Hepatocyte (in vitro differentiated cells): Measurements from ENCODE around the gene CES3. TPM values are rescaled to one million over a fixed set of nuclear protein-coding genes. Genes with fewer than 3 reads are reported as not detected.
A peak's percentile ranks its signal among the peaks of the same experiment; 100 is the strongest.
"Not testable (repeated sequence)": the region's sequence is repeated elsewhere in the genome, so short reads cannot be mapped to it uniquely, and the experiment has no call there.

Source experiments
- DNase-seq: peaks from one replicate; pipeline ENCODE4 v3.0.0-alpha.2; 2016; ENCODE audit warnings: low spot score
- H2AFZ ChIP-seq: fragments of 200-600 bp; sonication (generic); 2 replicates; pipeline ENCODE4 v1.6.0; 2016; ENCODE audit warnings: antibody characterized with exemption, mild to moderate bottlenecking
- H3K27ac ChIP-seq: fragments of 200-600 bp; sonication (generic); 2 replicates; pipeline ENCODE4 v1.5.1; 2016; ENCODE audit warnings: mild to moderate bottlenecking
- H3K27me3 ChIP-seq: fragments of 200-600 bp; sonication (generic); 2 replicates; pipeline ENCODE4 v1.6.1; 2016
- H3K36me3 ChIP-seq: fragments of 200-600 bp; sonication (generic); replicated peaks from 2 replicates; pipeline ENCODE4 v1.5.1; 2016; ENCODE audit warnings: low read depth; ENCODE audit not compliant: insufficient read depth
- H3K4me1 ChIP-seq: fragments of 200-600 bp; sonication (generic); 2 replicates; pipeline ENCODE4 v1.5.1; 2016; ENCODE audit warnings: mild to moderate bottlenecking, moderate library complexity; ENCODE audit not compliant: insufficient read depth
- H3K4me2 ChIP-seq: fragments of 200-600 bp; sonication (generic); 2 replicates; pipeline ENCODE4 v1.6.0; 2016
- H3K4me3 ChIP-seq: fragments of 200-600 bp; sonication (generic); 2 replicates; pipeline ENCODE4 v1.5.1; 2016; ENCODE audit warnings: mild to moderate bottlenecking
- H3K79me2 ChIP-seq: fragments of 200-600 bp; sonication (generic); 2 replicates; pipeline ENCODE4 v1.6.0; 2017; ENCODE audit warnings: mild to moderate bottlenecking
- H3K9me2 ChIP-seq: fragments of 200-600 bp; sonication (generic); replicated peaks from 2 replicates; pipeline ENCODE4 v1.6.0; 2017; ENCODE audit warnings: mild to moderate bottlenecking; ENCODE audit not compliant: insufficient read depth
- H3K9me3 ChIP-seq: fragments of 200-600 bp; sonication (generic); 2 replicates; pipeline ENCODE4 v1.5.1; 2016; ENCODE audit warnings: low read depth, mild to moderate bottlenecking
- H4K20me1 ChIP-seq: fragments of 200-600 bp; sonication (generic); 2 replicates; pipeline ENCODE4 v1.6.0; 2016; ENCODE audit warnings: mild to moderate bottlenecking; ENCODE audit not compliant: insufficient read depth, poor library complexity, severe bottlenecking
- EZH2 ChIP-seq: fragments of 200-600 bp; sonication (generic); IDR thresholded peaks from 2 replicates; pipeline ENCODE4 v1.6.1; 2016; ENCODE audit warnings: antibody characterized with exemption, mild to moderate bottlenecking, borderline replicate concordance
- EZH2phosphoT487 ChIP-seq: fragments of 200-600 bp; sonication (generic); IDR thresholded peaks from one replicate; pipeline ENCODE4 v1.6.1; 2018; ENCODE audit warnings: antibody characterized with exemption, mild to moderate bottlenecking, low read depth, moderate library complexity; ENCODE audit not compliant: unreplicated experiment, severe bottlenecking
- WGBS: methylation state at CpG from one replicate; pipeline ENCODE4 v1.1.6; 2016; ENCODE audit warnings: low lambda C conversion rate; ENCODE audit errors: missing lambda C conversion rate; 5-methylcytosine and 5-hydroxymethylcytosine counted together
- polyA plus RNA-seq: library from polyadenylated mRNA; unstranded; fragments of >200 nt; fragmentation: Nextera tagmentation; extraction: Ambion mirVana; gene quantifications from 2 replicates; pipeline ENCODE4 v1.2.1, GENCODE V29; 2016
- total RNA-seq: library from RNA; depleted of rRNA; stranded (reverse); fragments of >200 nt; gene quantifications from 2 replicates; pipeline ENCODE4 v1.2.3, GENCODE V29; 2014
- TF ChIP-seq, protein P1 (sequence below): fragments of 200-600 bp; sonication (generic); IDR thresholded peaks from 2 replicates; pipeline ENCODE4 v1.5.1; 2016; ENCODE audit warnings: antibody characterized with exemption, mild to moderate bottlenecking; ENCODE audit not compliant: poor library complexity

Gene CES3
- total and polyA plus RNA-seq, 2 experiments from 2014 or later, result 1.7 to 3.8 TPM

DNA sequence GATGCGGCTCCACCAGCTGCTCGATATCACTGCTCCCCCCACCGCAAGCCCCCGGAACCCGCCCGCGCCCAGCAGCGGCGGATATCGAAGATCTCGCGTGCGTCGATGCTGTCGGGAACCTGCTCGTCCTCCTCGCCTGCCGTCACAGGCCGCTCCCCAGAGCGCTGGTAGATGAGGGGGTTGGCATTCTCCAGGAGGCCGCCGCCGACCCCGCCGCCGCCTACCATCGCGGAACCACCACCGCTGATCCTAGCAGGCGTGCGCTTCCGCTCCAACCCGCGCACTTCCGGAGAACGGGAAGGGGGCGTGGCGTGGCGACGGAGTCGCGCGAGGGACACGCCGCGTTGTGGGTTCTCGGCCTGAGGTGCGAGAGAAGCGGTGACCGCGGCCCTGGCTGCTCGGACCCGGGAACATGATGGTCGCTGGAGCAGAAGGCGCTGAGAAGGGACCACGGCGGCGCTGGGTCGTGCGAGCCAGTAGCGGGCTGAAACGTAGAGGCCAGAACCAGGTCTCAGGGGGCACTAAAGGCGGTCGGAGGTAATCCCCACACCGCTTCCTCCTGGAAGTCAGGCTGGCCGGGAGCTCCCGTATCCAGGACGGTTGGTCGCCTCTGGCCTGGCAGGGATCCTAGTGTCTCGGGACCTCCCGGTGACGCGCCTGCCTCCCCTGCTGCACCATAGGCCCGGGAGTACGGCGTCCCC lies 26.8 kb upstream of the CES3 start, which contains the start of gene CIAO2B:
Gene CIAO2B (minus strand): TSS at position 265 of the 701 bp plus-strand sequence. CDS start 38 bp downstream, at position 227.
- H4K20me1 ChIP-seq, result no peaks in the 10 kb centered on the region
- H3K27ac ChIP-seq, result peak within 1 kb of the TSS; percentile 98
- peak; percentile 94 for DNase-seq
- no peaks in the 10 kb centered on the region for H3K9me2 ChIP-seq
- H2AFZ ChIP-seq, result peak within 1 kb of the TSS; percentile 89
- peak within 1 kb of the TSS; percentile 99 for H3K4me2 ChIP-seq
- no peaks in the 10 kb centered on the region for H3K9me3 ChIP-seq
- H3K27me3 ChIP-seq, result no peaks in the 10 kb centered on the region
- H3K4me1 ChIP-seq, result peaks cover 22% of the 10 kb centered on the region
- 1% methylated on average over 50 of the region's 76 CpGs for WGBS
- peaks cover 52% of the 10 kb centered on the region for H3K79me2 ChIP-seq
- H3K36me3 ChIP-seq, result no peaks in the 10 kb centered on the region
- peak within 1 kb of the TSS; percentile 69 for H3K4me3 ChIP-seq
- TF ChIP-seq EZH2 (no peak), EZH2phosphoT487 (no peak)
- TF ChIP-seq, protein P1, sequence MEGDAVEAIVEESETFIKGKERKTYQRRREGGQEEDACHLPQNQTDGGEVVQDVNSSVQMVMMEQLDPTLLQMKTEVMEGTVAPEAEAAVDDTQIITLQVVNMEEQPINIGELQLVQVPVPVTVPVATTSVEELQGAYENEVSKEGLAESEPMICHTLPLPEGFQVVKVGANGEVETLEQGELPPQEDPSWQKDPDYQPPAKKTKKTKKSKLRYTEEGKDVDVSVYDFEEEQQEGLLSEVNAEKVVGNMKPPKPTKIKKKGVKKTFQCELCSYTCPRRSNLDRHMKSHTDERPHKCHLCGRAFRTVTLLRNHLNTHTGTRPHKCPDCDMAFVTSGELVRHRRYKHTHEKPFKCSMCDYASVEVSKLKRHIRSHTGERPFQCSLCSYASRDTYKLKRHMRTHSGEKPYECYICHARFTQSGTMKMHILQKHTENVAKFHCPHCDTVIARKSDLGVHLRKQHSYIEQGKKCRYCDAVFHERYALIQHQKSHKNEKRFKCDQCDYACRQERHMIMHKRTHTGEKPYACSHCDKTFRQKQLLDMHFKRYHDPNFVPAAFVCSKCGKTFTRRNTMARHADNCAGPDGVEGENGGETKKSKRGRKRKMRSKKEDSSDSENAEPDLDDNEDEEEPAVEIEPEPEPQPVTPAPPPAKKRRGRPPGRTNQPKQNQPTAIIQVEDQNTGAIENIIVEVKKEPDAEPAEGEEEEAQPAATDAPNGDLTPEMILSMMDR, result no peak

DNA sequence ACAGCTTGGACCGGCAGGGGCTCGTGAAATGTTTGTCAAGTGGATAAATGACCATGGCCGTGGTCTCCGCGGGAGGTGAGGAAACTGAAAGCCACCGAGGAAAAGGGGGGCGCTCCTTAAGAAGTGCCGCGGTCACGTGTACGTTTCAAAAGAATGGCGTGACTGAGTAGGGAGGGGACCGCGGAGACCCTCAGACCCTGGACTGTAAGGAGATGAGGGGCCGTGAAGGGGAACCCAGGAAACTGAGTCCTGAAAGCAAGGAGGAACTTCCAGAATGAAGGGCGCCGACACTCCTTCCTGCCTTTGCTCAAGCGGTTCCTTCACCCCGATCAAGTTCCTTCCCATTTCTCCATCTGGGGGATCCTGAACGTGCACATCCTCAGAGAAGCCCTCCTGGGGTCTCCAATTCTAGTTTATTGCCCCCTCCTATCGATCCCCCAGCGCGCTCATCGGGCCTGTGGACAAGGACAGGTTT lies 26.2 kb upstream of the CES3 start:
- DNase-seq, result not testable (repeated sequence)
- peaks cover 52% of the 10 kb centered on the region for H3K79me2 ChIP-seq

DNA sequence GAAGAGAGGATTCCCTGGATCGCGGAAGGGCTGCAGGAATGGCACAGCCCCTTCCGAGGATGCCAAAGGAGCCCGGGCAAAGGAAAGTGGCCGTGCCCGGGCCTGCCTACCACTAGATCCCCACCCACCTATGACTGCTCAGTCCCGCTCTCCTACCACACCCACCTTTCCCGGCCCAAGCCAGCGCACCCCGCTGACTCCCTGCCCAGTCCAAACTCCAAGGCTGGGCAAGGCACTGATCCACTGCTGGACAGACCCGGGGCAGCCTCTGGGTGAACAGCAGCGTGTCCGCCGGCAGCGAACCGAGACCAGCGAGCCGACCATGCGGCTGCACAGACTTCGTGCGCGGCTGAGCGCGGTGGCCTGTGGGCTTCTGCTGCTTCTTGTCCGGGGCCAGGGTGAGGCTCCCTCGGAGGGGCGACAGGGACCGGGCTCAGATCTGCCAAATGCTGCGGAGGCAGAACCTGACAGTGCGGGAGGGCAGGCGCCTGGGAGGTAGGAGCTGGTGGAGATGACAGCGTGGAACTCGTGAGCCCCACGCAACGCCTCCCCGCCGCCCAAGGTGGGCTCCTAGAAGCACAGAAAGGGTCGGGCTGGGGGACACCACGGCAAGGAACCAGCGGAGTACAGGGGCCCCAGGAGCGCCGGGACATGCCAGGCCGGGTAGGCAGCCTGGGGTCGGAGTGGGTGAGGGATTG lies 25.6 kb upstream of the CES3 start, which contains the start of gene CES2:
Gene CES2 (plus strand): TSS at position 203 of the 698 bp plus-strand sequence. CDS start 120 bp downstream, at position 323.
- Histone ChIP-seq H4K20me1 (no peaks in the 10 kb centered on the region), H3K4me1 (peaks cover 22% of the 10 kb centered on the region), H3K9me3 (no peaks in the 10 kb centered on the region), H3K4me3 (peak within 1 kb of the TSS; percentile 69), H3K79me2 (peaks cover 52% of the 10 kb centered on the region), H2AFZ (peak within 1 kb of the TSS; percentile 89), H3K36me3 (no peaks in the 10 kb centered on the region), H3K4me2 (peak within 1 kb of the TSS; percentile 99), H3K27ac (peak within 1 kb of the TSS; percentile 98), H3K9me2 (no peaks in the 10 kb centered on the region), H3K27me3 (no peaks in the 10 kb centered on the region)
- 65% methylated on average over 43 of the region's 44 CpGs for WGBS
- TF ChIP-seq, protein P1, result no peak
- TF ChIP-seq EZH2 (no peak), EZH2phosphoT487 (no peak)
- DNase-seq, result peak; percentile 74

More for the DNA sequence above, 26.2 kb upstream of the CES3 start:
- H3K27me3 ChIP-seq, H4K20me1 ChIP-seq, H3K9me3 ChIP-seq, H3K36me3 ChIP-seq, H3K9me2 ChIP-seq: not testable (repeated sequence)
- peaks cover 22% of the 10 kb centered on the region for H3K4me1 ChIP-seq
- H3K4me2 ChIP-seq, result peak overlapping the region; percentile 99
- peak overlapping the region; percentile 89 for H2AFZ ChIP-seq
- peak overlapping the region; percentile 69 for H3K4me3 ChIP-seq
- WGBS, result 13% methylated on average over 22 of the region's 24 CpGs
- H3K27ac ChIP-seq, result peak overlapping the region; percentile 98

DNA sequence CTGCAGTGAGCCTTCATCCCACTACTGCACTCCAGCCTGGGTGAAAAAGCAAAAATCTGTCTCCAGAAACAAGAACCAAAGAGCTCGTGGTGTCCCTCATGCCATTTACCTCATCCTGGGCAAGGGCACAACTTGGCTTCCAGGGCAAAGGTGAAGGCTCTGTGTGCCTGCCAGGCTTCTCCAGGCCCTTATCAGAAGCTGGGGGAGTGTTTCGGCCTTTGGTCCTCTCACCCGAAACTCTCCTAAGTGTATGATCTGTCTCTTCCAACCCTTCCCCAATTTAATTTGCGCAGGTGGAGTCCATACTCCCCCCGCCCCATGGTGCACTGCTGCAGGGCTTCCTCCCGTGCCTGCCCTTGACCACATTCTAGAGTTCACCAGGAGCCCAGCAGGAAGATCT lies 24.6 kb upstream of the CES3 start:
- Histone ChIP-seq H3K27ac (no peak overlapping the region), H3K4me3 (no peak overlapping the region), H2AFZ (no peak overlapping the region), H3K9me3 (no peaks in the 10 kb centered on the region), H3K4me1 (peaks cover 22% of the 10 kb centered on the region), H3K9me2 (no peaks in the 10 kb centered on the region), H3K27me3 (no peaks in the 10 kb centered on the region), H3K4me2 (peak overlapping the region; percentile 99), H3K36me3 (no peaks in the 10 kb centered on the region), H3K79me2 (peaks cover 52% of the 10 kb centered on the region), H4K20me1 (no peaks in the 10 kb centered on the region)
- 93% methylated on average over 6 of the region's 6 CpGs for WGBS
- TF ChIP-seq, protein P1, result no peak
- TF ChIP-seq EZH2 (no peak), EZH2phosphoT487 (no peak)
- no peak for DNase-seq
